Measurements from ENCODE around the gene IFT88. TPM values are rescaled to one million over a fixed set of nuclear protein-coding genes. Genes with fewer than 3 reads are reported as not detected.

The IFT88 gene
- total RNA-seq, 3 donors from 2014 or later (not counting 1 experiment from before 2014, with no cell fraction given), result 9.2 to 13.9 (median 13.9) TPM

- peaks cover 25 to 33% of the 10 kb centered on the region in 2 donors for H3K27me3 Mint-ChIP-seq (ENCODE audit: low read depth in 2 of 2)
- WGBS (ENCODE audit: insufficient coverage), result 95% methylated on average over 9 of the region's 9 CpGs
These were observed 132.8 kb downstream of the IFT88 start for GRCh38 chr13:20699715-20700114.

GRCh38 chr13:20700288-20700687 lies 133.3 kb downstream of the IFT88 start:
- H3K9me3 Mint-ChIP-seq, result no peaks in the 10 kb centered on the region
- intact Hi-C loops (cut with micrococcal nuclease), result loop anchor here (10.0 kb wide), 1 partner anchor 175 kb away; the partner anchor contains the start of gene CRYL1
- TF ChIP-seq CTCF (IDR thresholded peaks at IDR 0.05), result no peak
- peaks cover 3% of the 10 kb centered on the region for H3K27me3 ChIP-seq (ENCODE audit: control insufficient read depth, insufficient read depth, low read length)
- H3K4me1 ChIP-seq (ENCODE audit: control insufficient read depth, insufficient read depth, low read length), result peaks cover 16% of the 10 kb centered on the region
- H3K4me1 Mint-ChIP-seq, result peaks cover 18 to 23% of the 10 kb centered on the region in 2 donors
- no peaks in the 10 kb centered on the region for H3K9me3 ChIP-seq (ENCODE audit: control insufficient read depth, insufficient read depth, low read length)
- no peak for ATAC-seq
- H3K27me3 Mint-ChIP-seq (ENCODE audit: low read depth in 2 of 2), result peaks cover 25 to 35% of the 10 kb centered on the region in 2 donors
- H3K36me3 ChIP-seq (ENCODE audit: control insufficient read depth, insufficient read depth, low read length), result no peaks in the 10 kb centered on the region
- H3K36me3 Mint-ChIP-seq, result no peaks in the 10 kb centered on the region
- H3K4me3 ChIP-seq (ENCODE audit: low read length), result no peak overlapping the region
- no peak overlapping the region for H3K27ac Mint-ChIP-seq
- 86% methylated on average over 6 of the region's 6 CpGs for WGBS (ENCODE audit: insufficient coverage)
- no peak overlapping the region for H3K27ac ChIP-seq (ENCODE audit: low read length)
- H3K4me3 Mint-ChIP-seq, result no peak overlapping the region
- DNase-seq, result no peak

More at GRCh38 chr13:20699715-20700114, 132.8 kb downstream of the IFT88 start:
- DNase-seq, result no peak
- no peaks in the 10 kb centered on the region for H3K9me3 Mint-ChIP-seq
- H3K36me3 Mint-ChIP-seq, result no peaks in the 10 kb centered on the region
- H3K27ac Mint-ChIP-seq, result no peak overlapping the region
- peaks cover 3% of the 10 kb centered on the region for H3K27me3 ChIP-seq (ENCODE audit: control insufficient read depth, insufficient read depth, low read length)
- no peaks in the 10 kb centered on the region for H3K9me3 ChIP-seq (ENCODE audit: control insufficient read depth, insufficient read depth, low read length)
- intact Hi-C loops (cut with micrococcal nuclease), result loop anchor here (10.0 kb wide), 1 partner anchor 175 kb away; the partner anchor contains the start of gene CRYL1
- H3K4me1 ChIP-seq (ENCODE audit: control insufficient read depth, insufficient read depth, low read length), result peaks cover 15% of the 10 kb centered on the region
- TF ChIP-seq CTCF (IDR thresholded peaks at IDR 0.05), result no peak
- H3K4me3 Mint-ChIP-seq, result no peak overlapping the region
- H3K27ac ChIP-seq (ENCODE audit: low read length), result no peak overlapping the region
- H3K36me3 ChIP-seq (ENCODE audit: control insufficient read depth, insufficient read depth, low read length), result no peaks in the 10 kb centered on the region
- ATAC-seq, result no peak
- H3K4me3 ChIP-seq (ENCODE audit: low read length), result no peak overlapping the region
- peaks cover 18 to 20% of the 10 kb centered on the region in 2 donors for H3K4me1 Mint-ChIP-seq

DNA sequence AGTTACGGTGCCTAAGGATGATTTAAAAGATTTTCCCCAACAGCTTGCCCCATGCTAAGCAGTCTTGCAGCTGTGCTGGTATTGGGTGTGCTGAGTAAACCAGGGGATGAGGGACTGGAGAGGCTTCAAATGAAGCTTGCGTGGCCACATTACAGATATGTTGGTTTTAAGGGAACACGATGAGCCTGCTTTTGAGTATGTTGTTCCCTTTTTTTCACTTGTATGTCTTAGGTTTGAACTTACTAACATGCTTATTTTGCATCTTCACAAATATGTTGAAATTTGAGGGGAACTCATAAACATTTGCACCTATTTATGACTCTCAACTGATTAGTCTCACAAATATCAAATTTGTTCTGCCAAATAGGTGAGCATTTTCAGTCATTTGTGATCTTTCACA lies 134.5 kb downstream of the IFT88 start:
- H3K27ac ChIP-seq (ENCODE audit: low read length), result no peak overlapping the region
- H3K36me3 Mint-ChIP-seq, result no peaks in the 10 kb centered on the region
- H3K9me3 ChIP-seq (ENCODE audit: control insufficient read depth, insufficient read depth, low read length), result no peaks in the 10 kb centered on the region
- no peak overlapping the region for H3K4me3 ChIP-seq (ENCODE audit: low read length)
- peaks cover 18 to 30% of the 10 kb centered on the region in 2 donors for H3K27me3 Mint-ChIP-seq (ENCODE audit: low read depth in 2 of 2)
- peaks cover 14% of the 10 kb centered on the region for H3K4me1 ChIP-seq (ENCODE audit: control insufficient read depth, insufficient read depth, low read length)
- intact Hi-C loops (cut with micrococcal nuclease), result loop anchor here (10.0 kb wide), 1 partner anchor 177 kb away; the partner anchor contains the start of gene CRYL1
- no peak for TF ChIP-seq CTCF (IDR thresholded peaks at IDR 0.05)
- DNase-seq (no peak), ATAC-seq (no peak)
- H3K9me3 Mint-ChIP-seq, result no peaks in the 10 kb centered on the region
- no peaks in the 10 kb centered on the region for H3K36me3 ChIP-seq (ENCODE audit: control insufficient read depth, insufficient read depth, low read length)
- WGBS (ENCODE audit: insufficient coverage), result 100% methylated on average over 2 of the region's 3 CpGs
- peaks cover 11 to 17% of the 10 kb centered on the region in 2 donors for H3K4me1 Mint-ChIP-seq
- peaks cover 3% of the 10 kb centered on the region for H3K27me3 ChIP-seq (ENCODE audit: control insufficient read depth, insufficient read depth, low read length)
- no peak overlapping the region for H3K27ac Mint-ChIP-seq
- no peak overlapping the region for H3K4me3 Mint-ChIP-seq

DNA sequence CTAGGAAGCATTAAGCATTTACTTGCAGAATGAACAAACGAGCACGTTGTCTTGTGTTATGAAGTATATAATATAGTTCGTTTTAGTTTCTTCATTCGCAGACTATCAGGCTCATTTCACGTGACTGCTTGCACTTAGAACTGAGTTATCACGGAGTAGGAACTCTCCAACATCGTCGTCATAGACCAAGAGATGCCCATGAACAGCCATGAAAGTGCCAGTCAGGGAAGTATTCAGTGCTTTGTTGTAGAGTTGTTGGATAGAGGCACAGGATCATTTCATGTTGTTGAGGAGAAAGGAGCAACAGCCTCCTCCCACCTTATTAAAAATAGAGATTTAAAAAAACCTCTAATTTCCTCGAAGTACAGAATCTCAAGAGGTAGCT lies 135.6 kb downstream of the IFT88 start:
- Histone ChIP-seq H3K9me3 (ENCODE audit: control insufficient read depth, insufficient read depth, low read length) (no peaks in the 10 kb centered on the region), H3K4me3 (ENCODE audit: low read length) (no peak overlapping the region), H3K36me3 (ENCODE audit: control insufficient read depth, insufficient read depth, low read length) (no peaks in the 10 kb centered on the region), H3K27ac (ENCODE audit: low read length) (no peak overlapping the region), H3K4me1 (ENCODE audit: control insufficient read depth, insufficient read depth, low read length) (peaks cover 14% of the 10 kb centered on the region), H3K27me3 (ENCODE audit: control insufficient read depth, insufficient read depth, low read length) (peaks cover 3% of the 10 kb centered on the region)
- intact Hi-C loops (cut with micrococcal nuclease), result loop anchor here (2.0 to 10.0 kb wide), 2 partner anchors 34 to 178 kb away; partner anchors contain the start of gene CRYL1
- H3K36me3 Mint-ChIP-seq, result no peaks in the 10 kb centered on the region
- DNase-seq (peak in 1 of 2 donors; percentile 29), ATAC-seq (no peak)
- no peak for TF ChIP-seq CTCF (IDR thresholded peaks at IDR 0.05)
- peak overlapping the region in 1 of 2 donors; percentile 90 for H3K27ac Mint-ChIP-seq
- WGBS (ENCODE audit: insufficient coverage), result 17% methylated on average over 9 of the region's 9 CpGs
- H3K4me1 Mint-ChIP-seq, result peaks cover 11 to 17% of the 10 kb centered on the region in 2 donors
- H3K27me3 Mint-ChIP-seq (ENCODE audit: low read depth in 2 of 2), result peaks cover 18 to 29% of the 10 kb centered on the region in 2 donors
- H3K9me3 Mint-ChIP-seq, result no peaks in the 10 kb centered on the region
- peak overlapping the region; percentile 90 for H3K4me3 Mint-ChIP-seq

All from natural killer cell (primary cell).